K562 (cell line): ENCODE measurements around the gene KRT8. TPM values are rescaled to one million over a fixed set of nuclear protein-coding genes. Genes with fewer than 3 reads are reported as not detected.
A peak's percentile ranks its signal among the peaks of the same experiment; 100 is the strongest.

Source experiments
- ARID1B ChIP-seq: fragments of 450-650 bp; IDR thresholded peaks from 2 replicates; pipeline ENCODE4 v1.6.1; 2016; ENCODE audit warnings: antibody characterized with exemption, mild to moderate bottlenecking, inconsistent platforms
- ARNT ChIP-seq, 2 experiments: fragments of 450-650 bp; IDR thresholded peaks; 2 replicates each; pipeline ENCODE4 v1.6.1; 2016; ENCODE audit warnings: mild to moderate bottlenecking in 1 of 2
- BMI1 ChIP-seq: fragments of 150-350 bp; IDR thresholded peaks from 2 replicates; pipeline ENCODE4 v1.6.1; 2014; ENCODE audit warnings: low read length
- CBFA2T3 ChIP-seq: fragments of 450-650 bp; IDR thresholded peaks from 2 replicates; pipeline ENCODE4 v1.6.1; 2017
- CHD1 ChIP-seq: fragments of 200-600 bp; sonication (generic); IDR thresholded peaks from one replicate; pipeline ENCODE4 v1.6.1; 2012; ENCODE audit warnings: mild to moderate bottlenecking, moderate library complexity, low read length, inconsistent platforms
- CHD4 ChIP-seq: fragments of 200-600 bp; sonication (generic); IDR thresholded peaks from 3 replicates; pipeline ENCODE4 v1.6.1; 2012; ENCODE audit warnings: low read depth, mild to moderate bottlenecking, mixed read lengths, low read length, inconsistent platforms; ENCODE audit not compliant: insufficient read depth, insufficient replicate concordance, poor library complexity, severe bottlenecking
- CREM ChIP-seq: IDR thresholded peaks from 2 replicates; pipeline ENCODE4 v1.6.1; 2014; ENCODE audit warnings: antibody characterized with exemption, low read depth
- DPF2 ChIP-seq: fragments of 450-650 bp; IDR thresholded peaks from 2 replicates; pipeline ENCODE4 v1.6.1; 2016
- EGR1 ChIP-seq: fragments of 450-650 bp; conservative IDR thresholded peaks from 2 replicates; pipeline ENCODE4 v1.6.1; 2017; ENCODE audit warnings: mild to moderate bottlenecking
- EHMT2 ChIP-seq: fragments of 450-650 bp; IDR thresholded peaks from 2 replicates; pipeline ENCODE4 v1.6.1; 2018; ENCODE audit warnings: antibody characterized with exemption
- ERF ChIP-seq: fragments of 450-650 bp; formaldehyde crosslinking; IDR thresholded peaks from 2 replicates; pipeline ENCODE4 v1.4.0; 2020; ENCODE audit warnings: mild to moderate bottlenecking, mixed read lengths
- FOS ChIP-seq: IDR thresholded peaks from 3 replicates; pipeline ENCODE4 v1.6.1; 2011; ENCODE audit not compliant: insufficient read length; ENCODE audit errors: extremely low read depth
- HDAC1 ChIP-seq, 2 experiments: fragments of 450-650 bp; IDR thresholded peaks; 2 replicates each; pipeline ENCODE4 v1.6.1; 2016 to 2017; ENCODE audit warnings: inconsistent platforms in 1 of 2, mild to moderate bottlenecking in 1 of 2, moderate library complexity in 1 of 2
- LARP7 ChIP-seq: fragments of 450-650 bp; IDR thresholded peaks from 2 replicates; pipeline ENCODE4 v1.6.1; 2016
- MCM3 ChIP-seq: fragments of 450-650 bp; IDR thresholded peaks from 2 replicates; pipeline ENCODE4 v1.6.1; 2016
- MTA2 ChIP-seq: fragments of 450-650 bp; IDR thresholded peaks from 2 replicates; pipeline ENCODE4 v1.6.1; 2016; ENCODE audit warnings: low read depth
- NR1H2 ChIP-seq: sonication (generic); formaldehyde crosslinking; IDR thresholded peaks from 2 replicates; pipeline ENCODE4 v1.4.0; 2020; ENCODE audit warnings: mild to moderate bottlenecking, missing genetic modification reagents
- PHB ChIP-seq: fragments of 250-450 bp; sonication (Bioruptor Pico); IDR thresholded peaks from 2 replicates; pipeline ENCODE4 v1.5.0; 2021
- SMARCC2 ChIP-seq: fragments of 450-650 bp; IDR thresholded peaks from 2 replicates; pipeline ENCODE4 v1.6.1; 2017; ENCODE audit warnings: antibody characterized with exemption, moderate library complexity, mild to moderate bottlenecking, low read depth
- SPI1 ChIP-seq: IDR thresholded peaks from 2 replicates; pipeline ENCODE4 v1.6.1; 2011; ENCODE audit warnings: low read depth, low read length, control low read depth, borderline replicate concordance
- TCF3 ChIP-seq: sonication (generic); formaldehyde crosslinking; IDR thresholded peaks from 2 replicates; pipeline ENCODE4 v1.4.0; 2020; ENCODE audit warnings: mild to moderate bottlenecking, missing genetic modification reagents
- TCF7 ChIP-seq: sonication (generic); IDR thresholded peaks from 2 replicates; pipeline ENCODE4 v1.6.1; 2016; ENCODE audit warnings: antibody characterized with exemption, borderline replicate concordance
- ZFX ChIP-seq: sonication (generic); formaldehyde crosslinking; IDR thresholded peaks from 2 replicates; pipeline ENCODE4 v1.8.0; 2022; ENCODE audit warnings: mild to moderate bottlenecking, missing genetic modification reagents, moderate library complexity
- ZNF140 ChIP-seq: fragments of 250-450 bp; sonication (Bioruptor Pico); IDR thresholded peaks from 2 replicates; pipeline ENCODE4 v1.8.0; 2021; ENCODE audit warnings: moderate library complexity, mild to moderate bottlenecking, inconsistent platforms
- ZNF384 ChIP-seq: IDR thresholded peaks from 2 replicates; pipeline ENCODE4 v1.6.1; 2012; ENCODE audit warnings: low read depth, low read length, improper control_type of control experiment
- polyA plus RNA-seq, 8 experiments: library from polyadenylated mRNA; depleted of rRNA in 4 of 8; stranded (reverse) in 5 of 8; unstranded in 3 of 8; fragments of >200 nt; fragmentation: Nextera tagmentation in 2 of 8; fragmentation: Illumina TruSeq in 1 of 8; extraction: Ambion mirVana in 2 of 8; extraction: Trizol in 1 of 8; gene quantifications; 2 replicates each; pipeline versions ENCODE4 v1.2.1 to v1.2.3, GENCODE V29; 2011 to 2014; ENCODE audit warnings: inconsistent platforms in 1 of 8, missing spikeins in 1 of 8
- total RNA-seq, 7 experiments: library from RNA; depleted of rRNA in 6 of 7; stranded (reverse); fragments of >200 nt in 6 of 7; fragmentation: Illumina TruSeq in 2 of 7; extraction: Trizol in 2 of 7; gene quantifications; 2 replicates each; pipeline versions ENCODE4 v1.2.1 to v1.2.3, GENCODE V29; 2011 to 2021; ENCODE audit warnings: low replicate concordance in 1 of 7
- TF ChIP-seq, protein P1 (sequence below): sonication (generic); formaldehyde crosslinking; IDR thresholded peaks from 2 replicates; pipeline ENCODE4 v1.8.0; 2022; ENCODE audit warnings: mild to moderate bottlenecking, missing genetic modification reagents, borderline replicate concordance
- TF ChIP-seq, protein P2 (sequence below), 2 experiments: fragments of 150-350 bp in 1 of 2; IDR thresholded peaks; 2 replicates each; pipeline ENCODE4 v1.6.1; 2012 to 2016; ENCODE audit warnings: low read depth in 2 of 2, low read length in 2 of 2, mild to moderate bottlenecking in 1 of 2, moderate library complexity in 1 of 2

The KRT8 gene
- total and polyA plus RNA-seq, 9 of the 15 experiments (the other 6 are each of a cell fraction or from before 2014, with no cell fraction given), result 41.5 to 661 (median 260) TPM

DNA sequence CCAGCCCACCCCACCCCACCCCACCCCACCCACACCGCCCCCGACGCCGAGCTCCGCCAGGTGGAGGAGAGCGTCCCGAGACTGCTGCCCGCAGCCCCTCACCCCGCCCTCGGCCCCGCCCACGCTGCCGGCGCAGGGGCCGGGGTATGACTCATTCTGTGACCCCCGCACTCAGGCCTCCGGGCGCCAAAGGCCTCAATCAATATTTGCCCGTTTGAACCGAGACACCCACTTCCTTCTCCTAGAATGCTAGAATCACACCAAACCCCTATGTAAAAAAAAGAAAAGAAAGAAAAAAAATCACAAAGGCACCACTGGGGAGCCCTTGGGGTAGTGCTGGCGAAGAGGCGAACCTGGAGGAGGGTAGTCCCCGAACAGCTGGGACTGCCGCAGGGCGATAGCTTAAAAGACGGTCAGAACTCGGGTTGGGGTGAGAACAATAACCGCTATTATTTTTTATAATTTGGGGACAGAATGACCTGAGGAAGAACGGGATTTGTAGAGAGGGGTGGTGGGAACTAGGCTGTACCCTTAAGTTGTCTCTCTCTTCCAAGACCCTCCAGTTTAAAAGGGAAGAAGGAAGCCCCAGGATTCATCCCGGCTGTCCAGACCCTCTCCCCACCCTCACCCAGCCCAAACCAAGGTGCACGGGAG is 894 bp downstream of the KRT8 start (continued):
- TF ChIP-seq CREM, result 0 out of 2 replicates have a peak, but pooled peaks have one; percentile 44
- TF ChIP-seq CHD1, result peak; percentile 63
- TF ChIP-seq ZNF140 (CRISPR knock-in tag), result no peak
- no peak for TF ChIP-seq ERF (CRISPR knock-in tag)
- peak; percentile 55; the same call in 1 of the 2 replicates for TF ChIP-seq SPI1
- 0 out of 4 replicates have a peak, but pooled peaks have one; percentile 33 to 47 for TF ChIP-seq ARNT (IDR thresholded peaks at IDR 0.05)
- TF ChIP-seq CHD4, result no peak
- TF ChIP-seq EHMT2, result no peak
- TF ChIP-seq ARID1B, result peak; percentile 84
- TF ChIP-seq NR1H2 (CRISPR knock-in tag), result 0 out of 2 replicates have a peak, but pooled peaks have one; percentile 15
- TF ChIP-seq, protein P1, sequence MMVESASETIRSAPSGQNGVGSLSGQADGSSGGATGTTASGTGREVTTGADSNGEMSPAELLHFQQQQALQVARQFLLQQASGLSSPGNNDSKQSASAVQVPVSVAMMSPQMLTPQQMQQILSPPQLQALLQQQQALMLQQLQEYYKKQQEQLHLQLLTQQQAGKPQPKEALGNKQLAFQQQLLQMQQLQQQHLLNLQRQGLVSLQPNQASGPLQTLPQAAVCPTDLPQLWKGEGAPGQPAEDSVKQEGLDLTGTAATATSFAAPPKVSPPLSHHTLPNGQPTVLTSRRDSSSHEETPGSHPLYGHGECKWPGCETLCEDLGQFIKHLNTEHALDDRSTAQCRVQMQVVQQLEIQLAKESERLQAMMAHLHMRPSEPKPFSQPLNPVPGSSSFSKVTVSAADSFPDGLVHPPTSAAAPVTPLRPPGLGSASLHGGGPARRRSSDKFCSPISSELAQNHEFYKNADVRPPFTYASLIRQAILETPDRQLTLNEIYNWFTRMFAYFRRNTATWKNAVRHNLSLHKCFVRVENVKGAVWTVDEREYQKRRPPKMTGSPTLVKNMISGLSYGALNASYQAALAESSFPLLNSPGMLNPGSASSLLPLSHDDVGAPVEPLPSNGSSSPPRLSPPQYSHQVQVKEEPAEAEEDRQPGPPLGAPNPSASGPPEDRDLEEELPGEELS (CRISPR knock-in tag), result no peak
- no peak for TF ChIP-seq PHB (CRISPR knock-in tag)
- no peak for TF ChIP-seq TCF7
- TF ChIP-seq, protein P2, sequence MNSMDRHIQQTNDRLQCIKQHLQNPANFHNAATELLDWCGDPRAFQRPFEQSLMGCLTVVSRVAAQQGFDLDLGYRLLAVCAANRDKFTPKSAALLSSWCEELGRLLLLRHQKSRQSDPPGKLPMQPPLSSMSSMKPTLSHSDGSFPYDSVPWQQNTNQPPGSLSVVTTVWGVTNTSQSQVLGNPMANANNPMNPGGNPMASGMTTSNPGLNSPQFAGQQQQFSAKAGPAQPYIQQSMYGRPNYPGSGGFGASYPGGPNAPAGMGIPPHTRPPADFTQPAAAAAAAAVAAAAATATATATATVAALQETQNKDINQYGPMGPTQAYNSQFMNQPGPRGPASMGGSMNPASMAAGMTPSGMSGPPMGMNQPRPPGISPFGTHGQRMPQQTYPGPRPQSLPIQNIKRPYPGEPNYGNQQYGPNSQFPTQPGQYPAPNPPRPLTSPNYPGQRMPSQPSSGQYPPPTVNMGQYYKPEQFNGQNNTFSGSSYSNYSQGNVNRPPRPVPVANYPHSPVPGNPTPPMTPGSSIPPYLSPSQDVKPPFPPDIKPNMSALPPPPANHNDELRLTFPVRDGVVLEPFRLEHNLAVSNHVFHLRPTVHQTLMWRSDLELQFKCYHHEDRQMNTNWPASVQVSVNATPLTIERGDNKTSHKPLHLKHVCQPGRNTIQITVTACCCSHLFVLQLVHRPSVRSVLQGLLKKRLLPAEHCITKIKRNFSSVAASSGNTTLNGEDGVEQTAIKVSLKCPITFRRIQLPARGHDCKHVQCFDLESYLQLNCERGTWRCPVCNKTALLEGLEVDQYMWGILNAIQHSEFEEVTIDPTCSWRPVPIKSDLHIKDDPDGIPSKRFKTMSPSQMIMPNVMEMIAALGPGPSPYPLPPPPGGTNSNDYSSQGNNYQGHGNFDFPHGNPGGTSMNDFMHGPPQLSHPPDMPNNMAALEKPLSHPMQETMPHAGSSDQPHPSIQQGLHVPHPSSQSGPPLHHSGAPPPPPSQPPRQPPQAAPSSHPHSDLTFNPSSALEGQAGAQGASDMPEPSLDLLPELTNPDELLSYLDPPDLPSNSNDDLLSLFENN (IDR thresholded peaks at IDR 0.05; ENCODE audit: low read depth in 2 of 2, low read length in 2 of 2), result peak in 1 of 2 experiments; percentile 45; a peak in 1 of 4 replicates
- peak; percentile 43 for TF ChIP-seq FOS
- peak; percentile 97 for TF ChIP-seq DPF2
- no peak for TF ChIP-seq BMI1
- TF ChIP-seq SMARCC2, result peak; percentile 60; the same call in 1 of the 2 replicates
- TF ChIP-seq CBFA2T3, result 0 out of 2 replicates have a peak, but pooled peaks have one; percentile 20
- TF ChIP-seq EGR1, result peak; percentile 97
- 0 out of 2 replicates have a peak, but pooled peaks have one; percentile 43 for TF ChIP-seq LARP7
- TF ChIP-seq ZNF384, result peak; percentile 62
- peak; percentile 45; the same call in 1 of the 2 replicates for TF ChIP-seq MTA2
- TF ChIP-seq HDAC1 (IDR thresholded peaks at IDR 0.05), result peak; percentile 65 to 84; a peak in 3 of 4 replicates
- TF ChIP-seq MCM3, result no peak
- TF ChIP-seq TCF3 (CRISPR knock-in tag), result peak; percentile 7; the same call in 1 of the 2 replicates
- peak; percentile 57 for TF ChIP-seq ZFX (CRISPR knock-in tag)
